ENCODE results near the gene TVP23C.
"Not testable (repeated sequence)": the region's sequence is repeated elsewhere in the genome, so short reads cannot be mapped to it uniquely, and the experiment has no call there.

TVP23C gene

DNA sequence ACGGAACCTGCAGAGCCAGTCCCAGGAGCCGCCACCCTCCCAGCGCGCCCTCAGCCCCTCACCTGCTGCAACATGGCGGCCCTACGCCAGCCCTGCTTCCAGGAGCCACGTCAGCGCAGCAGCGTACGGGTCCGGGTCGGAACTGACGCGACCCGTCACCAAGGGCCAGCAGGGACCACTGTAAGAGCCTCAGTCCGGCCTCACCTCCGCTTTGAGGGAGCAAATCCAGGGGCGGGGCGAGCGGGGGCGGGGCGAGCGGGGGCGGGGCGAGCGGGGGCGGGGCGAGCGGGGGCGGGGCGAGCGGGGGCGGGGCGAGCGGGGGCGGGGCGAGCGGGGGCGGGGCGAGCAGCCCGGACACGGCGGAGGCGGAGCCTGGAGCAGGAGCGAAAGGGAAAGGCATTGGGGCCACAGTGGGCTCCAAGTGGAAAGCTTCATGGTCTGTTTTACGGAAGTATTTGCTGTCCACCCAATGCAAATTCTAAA lies at the start of gene TVP23C:
TVP23C (minus strand) TSS at position 109 of the 483 bp plus-strand sequence; CDS start at position 74, 35 bp downstream.
- H3K9ac ChIP-seq (ENCODE audit: low read depth, low read length): peak within 1 kb of the TSS; percentile 61
- not testable (repeated sequence) for H3K4me1 ChIP-seq (ENCODE audit: insufficient read depth, low read length); H3K9me3 ChIP-seq (ENCODE audit: control insufficient read depth, insufficient read depth, low read length); H3K36me3 ChIP-seq (ENCODE audit: insufficient read depth, low read length)

DNA sequence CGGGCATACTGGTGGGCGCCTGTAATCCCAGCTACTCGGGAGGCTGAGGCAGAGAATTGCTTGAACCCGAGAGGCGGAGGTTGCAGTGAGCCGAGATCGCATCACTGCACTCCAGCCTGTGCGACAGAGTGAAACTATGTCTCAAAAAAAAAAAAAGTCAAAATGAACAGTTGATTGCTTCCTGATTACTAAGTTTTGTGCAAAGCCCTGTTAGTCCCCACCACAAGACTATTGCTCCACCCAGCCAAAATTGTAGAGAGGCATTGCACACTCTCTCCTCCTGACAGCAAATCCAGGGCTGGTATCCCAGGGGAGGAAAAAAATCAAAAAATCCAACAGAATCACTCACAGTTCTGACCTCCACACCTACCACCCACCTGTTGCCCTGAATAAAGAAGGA lies 29.7 kb upstream of the TVP23C start:
- H3K4me1 ChIP-seq (ENCODE audit: insufficient read depth, low read length); H3K36me3 ChIP-seq (ENCODE audit: insufficient read depth, low read length); H3K9ac ChIP-seq (ENCODE audit: low read depth, low read length); H3K9me3 ChIP-seq (ENCODE audit: control insufficient read depth, insufficient read depth, low read length): not testable (repeated sequence)

DNA sequence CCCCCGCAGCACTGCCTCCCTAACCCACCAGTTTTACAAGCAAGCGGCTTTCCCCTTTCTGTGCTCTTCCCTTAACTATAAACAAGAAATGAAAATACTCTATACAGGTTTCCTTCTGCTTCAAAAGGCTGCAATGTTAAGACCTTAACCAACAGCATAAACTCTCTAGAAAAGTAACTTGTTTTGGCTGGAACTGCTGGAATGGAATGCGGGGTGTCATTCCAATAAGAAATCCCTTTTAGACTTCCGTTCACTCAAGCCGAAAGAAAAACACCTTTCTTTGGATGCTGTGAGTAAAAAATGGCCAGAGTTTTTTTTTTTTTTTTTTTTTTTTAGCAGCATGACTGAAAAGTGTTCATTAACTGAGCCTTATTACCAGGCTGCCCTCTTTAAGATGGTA lies 28.7 kb upstream of the TVP23C start:
- H3K4me1 ChIP-seq (ENCODE audit: insufficient read depth, low read length); H3K36me3 ChIP-seq (ENCODE audit: insufficient read depth, low read length); H3K9me3 ChIP-seq (ENCODE audit: control insufficient read depth, insufficient read depth, low read length); H3K9ac ChIP-seq (ENCODE audit: low read depth, low read length): not testable (repeated sequence)

DNA sequence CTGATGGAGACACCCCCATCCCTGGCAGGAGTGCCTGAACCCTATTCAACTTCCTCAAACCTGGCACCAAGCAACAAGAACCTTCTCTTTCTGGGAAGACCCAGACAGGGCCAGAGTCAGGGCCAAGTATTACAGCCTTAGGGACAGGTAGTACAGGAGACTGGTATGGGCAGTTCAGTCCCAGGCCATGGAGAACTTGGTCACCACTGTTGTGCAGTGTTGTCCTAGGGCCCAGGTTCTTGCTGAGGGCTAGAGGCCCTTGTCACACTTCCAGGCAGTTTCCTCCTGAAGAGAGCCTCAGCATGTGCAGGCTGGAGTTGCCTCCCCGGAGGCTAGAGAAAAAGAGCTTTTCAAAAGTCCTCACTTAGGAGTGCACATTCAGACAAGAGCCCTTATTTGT lies 27.6 kb upstream of the TVP23C start:
- not testable (repeated sequence) for H3K9ac ChIP-seq (ENCODE audit: low read depth, low read length); H3K36me3 ChIP-seq (ENCODE audit: insufficient read depth, low read length); H3K4me1 ChIP-seq (ENCODE audit: insufficient read depth, low read length); H3K9me3 ChIP-seq (ENCODE audit: control insufficient read depth, insufficient read depth, low read length)

DNA sequence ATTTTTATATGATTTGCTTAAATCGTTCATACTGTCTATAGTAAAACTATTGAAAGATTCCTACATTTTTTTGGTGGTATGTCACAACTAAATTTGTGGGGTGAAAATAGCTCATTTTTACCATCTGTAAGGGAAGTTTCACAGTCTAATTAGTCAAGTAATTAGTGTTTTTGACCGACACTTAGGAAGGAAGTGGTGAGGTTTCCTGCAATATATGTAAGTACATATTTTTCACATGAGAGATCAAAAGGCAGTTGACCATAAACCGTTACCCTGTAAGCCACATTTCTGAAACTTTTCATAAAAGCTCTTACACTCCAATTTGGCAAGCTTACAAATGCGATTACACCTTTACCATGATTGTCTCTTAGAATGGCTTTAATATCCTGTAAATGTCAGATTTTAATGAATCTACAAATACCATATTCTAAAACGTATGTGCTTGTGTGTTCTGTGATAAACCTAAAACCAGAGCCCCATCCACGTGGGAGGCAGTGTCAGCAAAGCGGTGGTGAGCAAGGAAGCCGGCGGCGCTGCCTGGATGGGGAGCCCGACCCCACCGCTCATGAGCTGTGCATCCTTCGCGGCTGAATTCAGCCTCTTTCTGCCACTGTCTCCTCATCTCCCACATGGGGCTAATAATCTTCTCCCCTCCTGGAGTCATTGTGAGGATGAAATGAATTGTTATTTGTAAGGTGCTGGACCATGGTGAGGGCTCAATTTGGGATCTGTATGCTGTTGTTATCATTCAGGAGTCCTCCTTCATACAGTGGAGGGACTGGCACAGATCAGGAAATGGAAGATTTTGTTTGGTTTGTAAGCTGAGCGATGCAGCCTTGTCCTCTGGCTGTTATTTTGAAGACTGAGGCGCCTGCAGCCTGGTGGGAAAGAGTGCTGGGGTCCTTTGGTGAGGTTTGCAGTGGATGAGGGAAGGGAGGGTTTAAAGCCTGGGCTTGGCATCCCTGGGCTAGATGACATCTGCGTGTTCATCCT lies 26.6 kb upstream of the TVP23C start:
- not testable (repeated sequence) for H3K4me1 ChIP-seq (ENCODE audit: insufficient read depth, low read length); H3K9me3 ChIP-seq (ENCODE audit: control insufficient read depth, insufficient read depth, low read length); H3K36me3 ChIP-seq (ENCODE audit: insufficient read depth, low read length); H3K9ac ChIP-seq (ENCODE audit: low read depth, low read length)

DNA sequence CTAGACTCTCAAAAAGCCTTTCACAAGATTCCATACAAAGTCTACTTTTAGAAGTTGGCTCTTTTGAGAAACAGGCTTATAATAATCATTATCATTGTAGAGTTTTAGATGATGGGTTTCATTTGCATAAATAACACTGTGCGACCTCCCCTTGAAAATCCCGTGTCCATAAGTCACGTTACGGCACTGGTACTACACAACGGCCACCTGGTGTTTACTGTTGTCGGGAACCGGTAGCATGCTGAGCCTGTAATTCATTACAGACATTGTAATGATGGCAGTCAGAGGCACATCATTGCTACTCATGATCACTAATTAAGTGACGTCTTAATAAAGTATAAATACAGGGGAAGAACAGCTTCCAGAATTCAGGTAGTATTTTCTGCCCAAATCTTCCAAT lies 24.7 kb upstream of the TVP23C start:
- not testable (repeated sequence) for H3K9me3 ChIP-seq (ENCODE audit: control insufficient read depth, insufficient read depth, low read length); H3K36me3 ChIP-seq (ENCODE audit: insufficient read depth, low read length); H3K9ac ChIP-seq (ENCODE audit: low read depth, low read length); H3K4me1 ChIP-seq (ENCODE audit: insufficient read depth, low read length)

DNA sequence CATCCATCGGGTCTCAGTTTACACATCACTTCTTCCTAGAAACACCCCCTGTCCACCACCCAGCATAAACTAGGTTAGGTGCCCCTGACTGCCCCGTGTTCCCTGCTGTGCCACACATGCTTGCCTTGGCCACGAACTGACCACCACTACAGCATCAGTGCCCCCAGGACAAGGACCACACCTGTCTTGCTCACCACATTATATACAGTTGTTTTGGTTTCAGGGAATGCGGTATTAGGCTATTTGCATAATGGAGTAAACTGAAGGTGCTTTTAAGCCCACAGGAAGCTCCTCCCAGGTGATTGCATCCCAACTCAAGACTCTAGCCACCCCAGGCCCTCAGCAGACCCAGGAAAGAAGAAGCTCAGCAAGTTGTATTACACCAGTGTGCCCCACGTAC lies 20.0 kb upstream of the TVP23C start:
- not testable (repeated sequence) for H3K9me3 ChIP-seq (ENCODE audit: control insufficient read depth, insufficient read depth, low read length); H3K4me1 ChIP-seq (ENCODE audit: insufficient read depth, low read length); H3K36me3 ChIP-seq (ENCODE audit: insufficient read depth, low read length); H3K9ac ChIP-seq (ENCODE audit: low read depth, low read length)

DNA sequence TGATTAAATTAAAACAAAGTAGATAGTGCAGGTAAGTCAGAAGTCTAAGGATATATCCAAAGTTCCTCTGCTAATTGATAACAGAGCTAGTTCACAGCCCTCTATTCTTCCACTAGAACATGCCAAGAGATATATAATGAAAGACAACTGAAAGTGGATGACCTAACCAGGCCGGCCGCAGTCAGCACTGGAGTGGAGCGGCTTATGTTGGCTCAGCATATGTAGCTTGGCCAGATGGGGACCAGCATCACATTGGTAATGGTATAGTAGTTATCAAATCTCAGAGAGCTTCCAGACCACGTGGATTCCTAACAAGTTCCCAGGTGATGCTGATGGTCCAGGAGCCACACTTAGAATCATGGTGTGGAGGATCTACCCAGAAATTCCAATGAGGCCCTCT lies 18.2 kb upstream of the TVP23C start:
- H3K4me1 ChIP-seq (ENCODE audit: insufficient read depth, low read length); H3K36me3 ChIP-seq (ENCODE audit: insufficient read depth, low read length): not testable (repeated sequence)

DNA sequence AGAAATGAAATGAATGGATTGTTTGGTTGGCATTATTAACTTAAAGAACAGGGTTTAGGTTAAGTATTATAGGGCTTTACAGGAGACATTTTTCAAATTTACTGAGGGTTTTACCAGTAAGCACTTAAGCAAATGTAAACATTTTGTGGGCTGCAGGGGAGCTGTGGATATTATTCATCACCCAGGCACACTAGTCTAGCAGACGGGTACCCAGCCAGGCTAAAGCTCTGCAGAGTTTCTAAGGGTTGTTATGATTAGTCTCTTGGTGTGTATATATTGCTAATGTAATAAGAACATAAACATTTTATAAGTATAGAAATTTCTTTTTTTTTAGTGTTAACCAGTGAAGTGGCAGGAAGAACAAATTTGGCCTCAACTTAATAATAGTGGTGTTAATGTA lies 13.6 kb upstream of the TVP23C start:
- H3K9me3 ChIP-seq (ENCODE audit: control insufficient read depth, insufficient read depth, low read length); H3K9ac ChIP-seq (ENCODE audit: low read depth, low read length); H3K36me3 ChIP-seq (ENCODE audit: insufficient read depth, low read length); H3K4me1 ChIP-seq (ENCODE audit: insufficient read depth, low read length): not testable (repeated sequence)

More for the DNA sequence above, 18.2 kb upstream of the TVP23C start:
- not testable (repeated sequence) for H3K9ac ChIP-seq (ENCODE audit: low read depth, low read length); H3K9me3 ChIP-seq (ENCODE audit: control insufficient read depth, insufficient read depth, low read length)

DNA sequence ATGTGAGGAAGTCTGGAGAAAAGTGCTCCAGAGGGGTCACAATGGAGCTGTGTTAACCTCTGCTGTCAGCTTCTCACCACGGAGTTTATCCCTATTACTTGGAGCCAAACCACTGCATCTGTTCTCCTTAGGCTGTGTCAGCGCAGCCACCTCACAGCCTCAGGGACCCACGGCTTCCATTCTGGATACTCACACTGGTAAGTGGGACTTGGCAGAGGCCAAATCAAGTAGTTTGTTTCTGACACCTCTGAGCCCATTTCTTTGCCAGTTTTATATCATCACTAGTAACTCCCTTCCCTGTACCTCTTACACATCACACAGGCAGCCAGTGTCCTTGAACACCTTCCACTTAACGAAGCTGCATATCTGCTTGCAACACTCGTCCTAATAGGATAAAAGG lies 11.4 kb upstream of the TVP23C start:
- H3K9ac ChIP-seq (ENCODE audit: low read depth, low read length); H3K9me3 ChIP-seq (ENCODE audit: control insufficient read depth, insufficient read depth, low read length); H3K36me3 ChIP-seq (ENCODE audit: insufficient read depth, low read length); H3K4me1 ChIP-seq (ENCODE audit: insufficient read depth, low read length): not testable (repeated sequence)

DNA sequence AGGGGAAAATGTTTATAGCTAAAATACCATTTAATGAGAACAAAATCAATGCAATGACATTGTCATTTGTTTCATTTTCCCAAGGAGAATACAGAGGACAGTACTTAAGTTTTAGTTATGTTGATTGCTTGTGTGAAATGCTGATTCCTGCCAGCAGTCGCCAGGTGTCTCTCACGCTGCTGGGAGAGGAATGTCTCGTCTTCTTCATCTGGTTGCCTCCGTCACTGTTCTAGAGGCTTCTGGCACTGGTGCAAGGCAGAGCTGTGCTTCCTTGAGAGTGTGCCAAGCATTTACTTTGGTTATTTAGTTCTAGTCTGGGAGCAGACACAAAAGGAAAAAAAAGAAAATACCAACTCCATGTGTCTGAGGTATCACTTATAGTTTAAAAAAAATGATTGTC lies 10.6 kb upstream of the TVP23C start:
- H3K4me1 ChIP-seq (ENCODE audit: insufficient read depth, low read length); H3K9ac ChIP-seq (ENCODE audit: low read depth, low read length); H3K36me3 ChIP-seq (ENCODE audit: insufficient read depth, low read length); H3K9me3 ChIP-seq (ENCODE audit: control insufficient read depth, insufficient read depth, low read length): not testable (repeated sequence)

DNA sequence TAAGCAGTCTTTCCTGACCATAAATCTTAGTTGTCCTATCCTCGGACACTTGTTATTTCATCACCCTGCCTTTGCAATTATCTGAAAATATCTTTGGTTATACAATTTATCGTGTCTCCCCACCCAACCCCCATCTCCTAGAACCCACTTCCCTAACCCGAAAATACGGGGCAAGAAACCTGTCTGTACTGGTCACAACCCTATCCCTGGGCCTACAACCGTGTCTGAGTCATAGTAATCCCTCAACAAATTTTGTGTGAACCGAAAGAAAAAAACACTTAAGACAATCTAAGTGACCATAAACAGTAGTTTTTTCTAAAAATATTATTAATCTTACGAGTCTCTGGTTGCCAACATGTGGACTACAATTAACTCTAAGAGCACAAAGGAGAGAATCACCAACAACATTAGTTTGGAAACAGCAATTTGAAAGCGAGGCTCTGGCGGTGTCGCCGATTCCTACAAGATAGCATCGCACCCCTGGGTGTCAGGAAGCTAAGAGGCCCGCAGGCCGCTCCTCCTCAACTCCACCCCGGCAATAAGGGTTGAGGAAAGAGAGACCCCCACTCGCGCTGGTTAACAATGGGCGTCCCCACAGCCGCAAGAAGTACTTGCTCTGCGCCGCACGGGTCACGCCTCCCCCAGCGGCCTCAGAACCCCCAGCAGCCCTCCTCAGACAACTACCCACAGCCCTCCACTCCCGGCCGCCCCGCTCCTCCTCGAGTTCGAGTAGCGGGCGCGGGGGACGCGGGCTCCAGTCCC lies 489 bp downstream of the TVP23C start:
- H3K4me1 ChIP-seq (ENCODE audit: insufficient read depth, low read length); H3K9me3 ChIP-seq (ENCODE audit: control insufficient read depth, insufficient read depth, low read length): not testable (repeated sequence)
- H3K9ac ChIP-seq (ENCODE audit: low read depth, low read length): peak overlapping the region; percentile 61

DNA sequence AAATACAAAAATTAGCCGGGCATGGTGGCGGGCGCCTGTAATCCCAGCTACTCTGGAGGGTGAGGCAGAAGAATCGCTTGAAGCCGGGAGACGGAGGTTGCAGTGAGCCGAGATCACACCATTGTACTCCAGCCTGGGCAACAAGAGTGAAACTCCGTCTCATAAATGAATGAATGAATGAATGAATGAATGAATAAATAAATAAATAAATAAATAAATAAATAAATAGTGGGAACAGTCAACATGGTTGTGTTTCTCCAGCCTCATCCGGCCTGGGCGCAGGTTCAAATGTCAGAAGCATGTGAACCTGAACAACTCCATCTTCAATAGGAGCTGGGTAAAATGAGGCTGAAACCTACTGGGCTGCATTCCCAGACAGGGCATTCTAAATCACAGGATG lies 1.8 kb downstream of the TVP23C start:
- not testable (repeated sequence) for H3K9me3 ChIP-seq (ENCODE audit: control insufficient read depth, insufficient read depth, low read length); H3K9ac ChIP-seq (ENCODE audit: low read depth, low read length); H3K36me3 ChIP-seq (ENCODE audit: insufficient read depth, low read length); H3K4me1 ChIP-seq (ENCODE audit: insufficient read depth, low read length)

More for the DNA sequence above, 489 bp downstream of the TVP23C start:
- H3K36me3 ChIP-seq (ENCODE audit: insufficient read depth, low read length): not testable (repeated sequence)

DNA sequence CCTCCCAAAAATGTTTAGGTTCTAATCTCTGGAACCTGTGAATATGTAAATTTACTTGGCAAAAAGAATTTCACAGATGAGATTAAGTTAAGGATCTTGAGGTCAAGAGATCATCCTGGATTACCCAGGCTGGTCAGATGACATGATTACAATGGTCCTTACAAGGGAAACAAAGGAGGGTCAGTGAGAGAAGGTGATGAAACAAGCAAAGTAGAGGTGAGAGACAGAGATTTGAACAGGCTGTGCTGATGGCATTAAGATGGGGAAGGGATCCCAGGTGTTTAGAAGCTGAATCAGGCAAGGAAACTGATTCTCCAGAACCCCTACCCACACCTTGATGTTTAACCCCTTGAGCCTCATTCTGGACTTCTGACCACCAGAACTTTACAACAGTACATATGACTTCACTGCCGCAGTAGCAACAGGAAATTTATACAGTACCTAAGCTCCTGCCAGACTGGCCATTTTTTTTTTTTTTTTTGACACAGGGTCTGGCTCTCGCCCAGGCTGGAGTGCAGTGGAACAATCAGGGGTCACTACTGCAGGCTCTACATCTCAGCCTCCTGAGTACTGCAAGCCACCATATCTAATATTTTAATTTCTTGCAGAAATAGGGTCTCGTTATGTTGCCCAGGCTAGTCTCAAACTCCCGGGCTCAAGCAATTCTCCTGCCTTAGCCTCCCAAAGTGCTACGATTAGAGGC lies 4.7 kb downstream of the TVP23C start:
- not testable (repeated sequence) for H3K9me3 ChIP-seq (ENCODE audit: control insufficient read depth, insufficient read depth, low read length); H3K4me1 ChIP-seq (ENCODE audit: insufficient read depth, low read length); H3K36me3 ChIP-seq (ENCODE audit: insufficient read depth, low read length)

More for the DNA sequence above, 4.7 kb downstream of the TVP23C start:
- not testable (repeated sequence) for H3K9ac ChIP-seq (ENCODE audit: low read depth, low read length)

Data from ES-I3 (cell line).